ENCODE measurements around the gene ETV1.

Gene ETV1

GRCh38 chr7:13987395-13987794 lies 2.1 kb downstream of the ETV1 start:
- DNase-seq (ENCODE audit: low read depth), result no peak

- no peak for DNase-seq (ENCODE audit: low read depth)
Measured at GRCh38 chr7:13986208-13986607, 3.3 kb downstream of the ETV1 start.

- no peak for DNase-seq (ENCODE audit: low read depth)
Measured at GRCh38 chr7:13984831-13985685, 4.4 kb downstream of the ETV1 start.

- DNase-seq (ENCODE audit: low read depth), result no peak
Measured at GRCh38 chr7:13984061-13984460, 5.4 kb downstream of the ETV1 start.

- no peak for DNase-seq (ENCODE audit: low read depth)
Measured at GRCh38 chr7:13982940-13983677, 6.4 kb downstream of the ETV1 start.

- peak; percentile 98 for DNase-seq (ENCODE audit: low read depth)
Measured at GRCh38 chr7:13981070-13981469, 8.4 kb downstream of the ETV1 start.

- DNase-seq (ENCODE audit: low read depth), result no peak
Measured at GRCh38 chr7:13980474-13980873, 9.0 kb downstream of the ETV1 start.

GRCh38 chr7:13979671-13980435 lies 9.6 kb downstream of the ETV1 start:
- no peak for DNase-seq (ENCODE audit: low read depth)

- no peak for DNase-seq (ENCODE audit: low read depth)
Measured at GRCh38 chr7:13976594-13976993, 12.9 kb downstream of the ETV1 start.

GRCh38 chr7:13965077-13965476 lies 24.4 kb downstream of the ETV1 start:
- DNase-seq (ENCODE audit: low read depth), result no peak

- no peak for DNase-seq (ENCODE audit: low read depth)
Measured at GRCh38 chr7:13963925-13964324, 25.5 kb downstream of the ETV1 start.

GRCh38 chr7:13955494-13955893 lies 34.0 kb downstream of the ETV1 start:
- DNase-seq (ENCODE audit: low read depth), result no peak

GRCh38 chr7:13953368-13953767 lies 36.1 kb downstream of the ETV1 start:
- no peak for DNase-seq (ENCODE audit: low read depth)

GRCh38 chr7:13952921-13953320 lies 36.5 kb downstream of the ETV1 start:
- DNase-seq (ENCODE audit: low read depth), result no peak

- no peak for DNase-seq (ENCODE audit: low read depth)
Measured at GRCh38 chr7:13949939-13950338, 39.5 kb downstream of the ETV1 start.

GRCh38 chr7:13949445-13949844 lies 40.0 kb downstream of the ETV1 start:
- no peak for DNase-seq (ENCODE audit: low read depth)

- no peak for DNase-seq (ENCODE audit: low read depth)
Measured at GRCh38 chr7:13948019-13948801, 41.3 kb downstream of the ETV1 start.

GRCh38 chr7:13947535-13947934 lies 41.9 kb downstream of the ETV1 start:
- DNase-seq (ENCODE audit: low read depth), result no peak

- peak; percentile 81 for DNase-seq (ENCODE audit: low read depth)
Measured at GRCh38 chr7:13946181-13946580, 43.3 kb downstream of the ETV1 start.

GRCh38 chr7:13945670-13946069 lies 43.8 kb downstream of the ETV1 start:
- DNase-seq (ENCODE audit: low read depth), result peak; percentile 44

- no peak for DNase-seq (ENCODE audit: low read depth)
Measured at GRCh38 chr7:13933536-13933935, 55.9 kb downstream of the ETV1 start.

- DNase-seq (ENCODE audit: low read depth), result no peak
Measured at GRCh38 chr7:13933091-13933490, 56.4 kb downstream of the ETV1 start.

Measured in stromal cell of bone marrow (primary cell).